Measurements from ENCODE around the gene SLC17A7.

DNA sequence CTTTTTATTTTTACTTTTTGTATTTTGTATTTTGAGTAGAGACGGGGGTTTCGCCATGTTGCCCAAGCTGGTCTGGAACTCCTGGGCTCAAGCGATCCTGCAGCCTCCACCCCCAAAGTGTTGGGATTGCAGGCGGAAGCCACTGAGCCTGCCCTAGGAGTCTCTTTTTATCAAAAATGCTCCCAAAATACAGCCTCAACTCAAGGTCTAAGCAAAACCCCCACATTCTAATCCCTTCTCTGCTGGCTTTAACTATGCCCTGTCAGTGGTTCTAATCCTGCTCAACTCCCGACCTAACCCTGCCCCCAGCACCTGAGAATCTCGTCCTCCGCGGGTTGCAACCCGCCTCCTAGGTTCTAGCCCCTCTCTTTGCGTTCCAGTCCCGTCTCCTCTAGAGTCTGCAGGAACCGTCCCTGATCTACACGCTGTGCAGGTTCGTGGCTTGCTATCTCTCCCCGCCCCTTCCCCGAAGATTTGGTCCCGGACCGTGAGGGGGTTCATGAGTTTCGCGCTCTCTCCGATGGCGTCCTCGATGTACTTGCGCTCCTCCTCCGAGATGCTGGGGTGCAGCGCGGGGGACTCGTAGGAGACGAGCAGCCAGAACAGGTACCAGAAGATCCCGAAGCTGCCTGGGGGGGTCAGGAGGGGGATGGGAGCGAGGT lies 8.0 kb downstream of the SLC17A7 start:
- TF ChIP-seq YY1 (IDR thresholded peaks at IDR 0.05; ENCODE audit: low read depth, low read length) (no peak), TAF1 (IDR thresholded peaks at IDR 0.05; ENCODE audit: low read depth, low read length) (no peak), POLR2A (IDR thresholded peaks at IDR 0.05; ENCODE audit: control extremely low read depth in 1 of 2, low read depth in 2 of 2, low read length in 2 of 2) (no peak), BCL11A (IDR thresholded peaks at IDR 0.05; ENCODE audit: low read depth in 2 of 2, low read length in 2 of 2) (no peak)
- TF ChIP-seq, protein P1, sequence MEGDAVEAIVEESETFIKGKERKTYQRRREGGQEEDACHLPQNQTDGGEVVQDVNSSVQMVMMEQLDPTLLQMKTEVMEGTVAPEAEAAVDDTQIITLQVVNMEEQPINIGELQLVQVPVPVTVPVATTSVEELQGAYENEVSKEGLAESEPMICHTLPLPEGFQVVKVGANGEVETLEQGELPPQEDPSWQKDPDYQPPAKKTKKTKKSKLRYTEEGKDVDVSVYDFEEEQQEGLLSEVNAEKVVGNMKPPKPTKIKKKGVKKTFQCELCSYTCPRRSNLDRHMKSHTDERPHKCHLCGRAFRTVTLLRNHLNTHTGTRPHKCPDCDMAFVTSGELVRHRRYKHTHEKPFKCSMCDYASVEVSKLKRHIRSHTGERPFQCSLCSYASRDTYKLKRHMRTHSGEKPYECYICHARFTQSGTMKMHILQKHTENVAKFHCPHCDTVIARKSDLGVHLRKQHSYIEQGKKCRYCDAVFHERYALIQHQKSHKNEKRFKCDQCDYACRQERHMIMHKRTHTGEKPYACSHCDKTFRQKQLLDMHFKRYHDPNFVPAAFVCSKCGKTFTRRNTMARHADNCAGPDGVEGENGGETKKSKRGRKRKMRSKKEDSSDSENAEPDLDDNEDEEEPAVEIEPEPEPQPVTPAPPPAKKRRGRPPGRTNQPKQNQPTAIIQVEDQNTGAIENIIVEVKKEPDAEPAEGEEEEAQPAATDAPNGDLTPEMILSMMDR (IDR thresholded peaks at IDR 0.05; ENCODE audit: control extremely low read depth in 1 of 3, insufficient read depth in 1 of 3, low read depth in 1 of 3, low read length in 3 of 3) = no peak
